GM19099 (cell line): ENCODE measurements around the gene PTPN7.

Experiments used
- POLR2A ChIP-seq: IDR thresholded peaks from 3 replicates; pipeline ENCODE4 v1.6.1; 2011; ENCODE audit warnings: low read depth; ENCODE audit not compliant: insufficient read length; ENCODE audit errors: extremely low read depth

Gene PTPN7

GRCh38 chr1:202179828-202180750 is 19.7 kb upstream of the PTPN7 start:
- TF ChIP-seq POLR2A, result no peak

GRCh38 chr1:202176949-202177927 is 16.8 kb upstream of the PTPN7 start:
- TF ChIP-seq POLR2A, result no peak

DNA sequence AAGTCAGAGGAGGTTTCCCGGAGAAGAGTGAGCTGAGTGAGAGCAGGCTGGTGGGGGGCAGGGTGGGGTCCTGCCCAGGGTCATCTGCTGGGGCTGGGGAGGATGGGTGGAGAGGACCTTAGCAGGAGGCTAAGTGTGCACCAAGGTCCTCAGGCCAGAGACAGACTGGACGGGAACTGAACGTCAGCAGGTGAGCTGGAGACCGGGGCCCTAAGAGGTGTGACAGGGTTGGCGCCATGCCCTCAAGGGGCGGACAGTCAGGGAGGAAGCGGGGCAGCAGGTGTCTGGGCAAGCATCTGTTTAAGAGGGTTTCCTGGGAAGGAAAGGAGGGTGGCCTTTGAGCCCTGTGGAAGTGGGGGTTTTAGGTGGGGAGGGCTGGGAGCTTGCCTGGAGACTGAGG is 13.6 kb upstream of the PTPN7 start:
- TF ChIP-seq POLR2A, result no peak

DNA sequence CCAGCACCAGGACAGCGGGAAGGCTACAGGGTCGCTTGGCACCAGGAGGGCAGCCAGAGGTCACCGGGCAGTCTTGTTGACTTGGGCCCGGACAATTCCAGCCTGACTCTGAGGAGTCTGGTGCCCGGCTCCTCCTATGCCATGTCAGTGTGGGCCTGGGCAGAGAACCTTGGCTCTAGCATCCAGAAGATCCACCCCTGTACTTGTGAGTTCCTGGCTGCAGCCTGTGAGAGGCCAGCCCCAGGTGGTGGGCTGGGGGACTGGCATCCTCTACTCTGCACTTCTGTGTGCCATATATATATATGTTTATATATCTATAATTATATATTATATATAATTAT is 11.6 kb upstream of the PTPN7 start:
- no peak for TF ChIP-seq POLR2A

GRCh38 chr1:202171292-202172014 is 11.1 kb upstream of the PTPN7 start:
- no peak for TF ChIP-seq POLR2A

DNA sequence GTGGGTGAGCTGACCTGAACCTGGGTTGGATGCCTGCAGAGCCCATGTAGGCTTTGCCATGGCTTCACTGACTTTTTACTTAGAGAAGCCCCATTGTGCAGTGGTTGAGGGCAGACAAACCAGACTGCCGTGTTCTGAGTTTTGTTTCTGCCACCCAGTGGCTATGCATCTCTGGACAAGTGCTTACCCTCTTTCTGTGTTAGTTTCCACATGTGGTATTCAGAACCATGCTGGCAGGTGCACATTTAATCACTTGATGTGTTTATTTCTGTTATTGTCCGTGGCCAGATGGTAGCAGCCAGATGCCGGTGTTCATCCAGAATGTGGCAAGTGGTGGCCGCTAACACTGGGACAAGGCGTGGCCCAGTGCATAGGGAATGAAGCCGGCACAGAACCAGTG is 10.3 kb upstream of the PTPN7 start:
- TF ChIP-seq POLR2A, result no peak

GRCh38 chr1:202168861-202169260 is 8.5 kb upstream of the PTPN7 start:
- no peak for TF ChIP-seq POLR2A

GRCh38 chr1:202167708-202168415 is 7.5 kb upstream of the PTPN7 start:
- no peak for TF ChIP-seq POLR2A

GRCh38 chr1:202165942-202166843 is 5.8 kb upstream of the PTPN7 start:
- TF ChIP-seq POLR2A, result no peak

GRCh38 chr1:202165267-202165941 is 5.0 kb upstream of the PTPN7 start:
- TF ChIP-seq POLR2A, result no peak

DNA sequence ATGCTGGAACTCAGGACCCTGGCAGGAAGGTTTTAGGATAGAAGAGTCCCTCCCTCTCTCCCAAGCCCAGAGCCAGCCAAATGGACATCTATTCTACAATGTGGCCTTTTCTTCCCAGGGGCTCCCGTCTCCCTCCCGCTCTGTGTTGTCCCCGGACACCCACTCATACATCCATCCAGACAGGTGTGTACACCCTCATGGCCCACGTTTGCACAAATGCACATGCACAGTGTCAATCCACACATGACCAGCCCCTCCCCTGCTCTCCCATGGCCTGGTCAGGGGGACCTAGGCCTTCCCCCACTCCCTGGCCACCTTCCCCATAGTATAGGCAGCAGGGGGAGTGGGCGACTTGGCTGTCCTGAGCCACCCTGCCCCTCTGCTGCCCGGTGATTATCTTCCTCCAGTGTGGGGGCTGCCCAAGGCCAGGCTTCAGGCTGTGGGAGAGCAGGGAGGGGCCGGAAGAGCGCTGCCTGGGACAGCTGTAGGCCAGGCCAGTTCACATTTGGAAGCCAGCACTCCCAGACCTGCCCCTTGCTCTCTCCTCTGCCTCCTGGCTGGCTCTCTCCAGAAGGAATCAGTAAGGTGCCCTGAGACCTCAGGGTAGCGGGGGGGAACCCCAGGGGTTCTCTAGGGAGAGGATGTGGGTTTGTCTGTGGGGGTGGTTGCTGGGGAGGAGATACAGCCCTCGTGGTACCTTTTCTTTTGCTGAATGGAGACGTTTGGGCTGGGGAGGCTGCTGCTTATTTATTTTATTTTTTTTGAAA is 4.1 kb upstream of the PTPN7 start:
- no peak for TF ChIP-seq POLR2A
